Activated T-helper 1 cell treated with Interleukin-2 at 50 U/mL for 16 hours (primary cell): ENCODE results near the gene PPHLN1.
"Not testable (repeated sequence)": the region's sequence is repeated elsewhere in the genome, so short reads cannot be mapped to it uniquely, and the experiment has no call there.

Experiments
- DNase-seq: peaks from one replicate; pipeline ENCODE4 v3.0.0-alpha.2; 2020; ENCODE audit warnings: low read depth

The PPHLN1 gene

DNA sequence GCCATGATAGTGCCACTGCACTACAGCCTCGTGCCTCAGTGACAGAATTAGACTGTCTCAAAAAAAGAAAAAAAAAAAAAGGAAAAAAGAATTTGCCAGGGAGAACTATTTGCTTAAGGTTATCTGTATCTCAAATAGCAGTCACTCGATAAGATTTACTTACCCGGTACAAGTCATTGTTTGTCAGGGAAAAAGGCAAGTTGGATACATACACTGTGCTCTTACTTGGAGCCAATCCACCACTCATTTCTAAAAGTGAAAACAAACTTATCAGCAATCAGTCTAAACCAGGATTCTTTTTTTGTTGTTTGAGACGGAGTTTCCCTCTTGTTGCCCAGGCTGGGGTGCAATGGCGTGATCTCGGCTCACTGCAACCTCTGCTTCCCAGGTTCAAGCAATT lies 2.1 kb upstream of the PPHLN1 start:
- no peak for DNase-seq

DNA sequence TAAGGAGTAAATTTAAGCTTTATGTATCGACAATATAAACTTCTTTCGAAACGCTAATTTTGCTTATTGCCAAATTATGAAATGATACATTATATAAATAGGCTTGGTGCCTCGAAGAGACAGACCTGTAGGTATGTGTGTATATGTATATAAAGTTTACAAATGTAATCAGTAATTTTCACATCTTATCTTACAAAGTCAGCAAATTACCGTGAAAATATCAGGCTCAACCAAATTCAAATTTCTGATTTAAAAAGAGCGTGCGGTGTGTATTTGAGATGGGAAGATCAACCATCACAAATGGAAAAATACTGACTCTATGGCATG lies 678 bp upstream of the PPHLN1 start:
- DNase-seq = no peak

DNA sequence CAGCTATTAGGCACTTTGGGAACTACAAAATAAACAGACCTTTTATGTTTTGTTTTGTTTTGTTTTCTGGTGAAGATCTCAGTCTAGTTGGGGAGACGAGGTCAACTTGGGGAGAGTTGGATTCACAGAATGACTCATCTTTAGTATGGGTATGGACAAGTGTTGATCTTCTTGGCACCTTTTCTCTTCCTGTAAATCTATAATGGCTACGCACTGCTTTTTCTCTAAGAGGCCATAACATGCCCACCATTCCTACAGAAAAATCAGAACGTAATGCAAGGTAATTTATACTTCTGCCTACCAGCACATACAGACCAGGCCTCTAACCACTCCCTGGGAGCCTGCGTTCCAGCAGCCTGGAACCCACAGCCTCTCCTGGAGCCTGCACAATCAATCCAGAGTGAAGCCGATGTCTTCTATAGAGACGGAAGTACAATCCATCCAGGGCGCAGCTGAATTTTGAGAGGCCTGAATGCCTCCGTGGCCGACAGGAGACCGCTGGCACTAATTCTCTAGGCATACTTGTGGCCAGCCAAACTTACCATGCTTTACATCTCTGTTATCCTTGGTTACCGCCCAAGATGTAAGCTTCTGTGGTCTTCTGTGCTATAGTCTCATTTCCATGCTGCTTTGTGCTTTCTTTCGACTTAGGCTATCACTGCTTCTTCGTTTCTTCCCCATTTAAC lies 717 bp downstream of the PPHLN1 start:
- no peak for DNase-seq

DNA sequence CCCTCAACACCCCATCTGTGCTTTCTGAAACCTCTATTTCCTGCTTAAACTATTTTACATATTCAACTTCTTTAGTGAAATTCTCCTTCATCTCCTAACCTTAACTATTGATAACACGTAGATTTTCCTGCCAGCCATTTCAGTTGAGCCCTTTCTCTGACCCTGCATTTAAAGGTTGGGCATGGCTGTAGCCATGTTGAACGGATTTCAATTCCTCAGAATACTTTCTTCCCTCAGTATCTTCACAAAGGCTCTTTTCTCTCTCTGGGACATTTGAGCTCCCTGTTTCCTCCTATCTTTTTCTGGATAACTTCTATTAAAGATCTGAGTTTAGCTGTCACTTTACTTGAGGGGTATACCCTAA lies 1.2 kb downstream of the PPHLN1 start:
- DNase-seq = no peak

DNA sequence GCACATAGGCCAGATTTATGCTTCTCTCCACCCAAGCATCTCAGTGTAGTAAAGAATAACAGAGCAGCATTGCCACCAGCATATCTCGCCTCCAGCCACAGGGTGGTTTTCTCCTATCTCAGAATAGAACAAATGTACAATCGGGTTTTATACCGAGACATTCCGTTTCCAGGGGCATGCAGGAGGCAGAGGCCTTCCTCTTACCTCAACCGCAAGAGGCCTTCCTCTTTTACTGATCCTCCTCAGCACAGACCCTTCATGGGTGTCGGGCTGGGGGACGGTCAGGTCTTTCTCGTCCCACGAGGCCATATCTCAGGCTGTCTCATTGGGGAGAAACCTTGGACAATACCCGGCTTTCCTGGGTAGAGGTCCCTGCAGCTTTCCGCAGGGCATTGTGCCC lies 4.1 kb downstream of the PPHLN1 start:
- DNase-seq = not testable (repeated sequence)

DNA sequence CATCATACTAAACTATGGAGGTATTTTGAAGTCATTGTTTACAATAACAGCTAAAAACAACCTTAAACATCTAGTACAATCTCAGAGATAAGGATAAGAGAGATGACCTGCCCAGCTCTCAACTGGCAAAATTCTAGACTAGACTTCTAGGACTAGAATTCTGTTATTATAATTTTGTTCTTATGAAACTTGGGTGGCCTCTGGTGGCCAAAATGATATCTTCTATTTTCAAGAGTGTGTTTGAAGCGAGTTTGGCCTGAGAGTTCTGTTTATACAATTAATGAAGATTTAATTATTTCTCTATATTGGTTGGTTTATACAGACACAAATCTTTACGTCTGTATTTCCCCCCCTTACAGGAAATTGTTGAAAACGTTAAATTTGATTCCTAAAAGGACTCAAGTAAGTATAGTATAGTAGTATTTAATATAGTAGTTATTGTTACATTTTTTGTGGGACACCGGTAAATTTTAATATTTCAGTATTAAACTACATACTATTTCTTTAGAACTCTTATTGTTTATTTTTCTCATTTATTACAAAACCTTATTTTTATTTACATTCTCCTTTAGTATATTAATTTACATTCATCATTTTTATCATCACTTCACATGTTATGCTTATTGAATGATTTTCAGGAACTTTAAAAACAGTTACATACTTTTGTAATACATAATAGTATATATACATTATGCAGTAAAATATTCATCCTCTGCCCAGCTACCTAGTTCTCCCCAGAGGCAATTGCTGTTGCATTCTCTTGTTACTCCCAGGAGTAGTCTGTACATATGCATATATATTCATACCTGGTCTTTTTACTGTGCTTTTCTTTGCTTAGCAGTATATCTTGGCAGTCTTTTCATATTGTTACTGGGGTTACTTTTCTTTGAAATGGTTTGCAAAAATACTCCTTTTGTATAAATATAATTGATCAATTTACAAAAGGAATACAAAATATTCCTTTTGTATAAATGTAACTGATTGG lies 6.6 kb downstream of the PPHLN1 start:
- DNase-seq = no peak

DNA sequence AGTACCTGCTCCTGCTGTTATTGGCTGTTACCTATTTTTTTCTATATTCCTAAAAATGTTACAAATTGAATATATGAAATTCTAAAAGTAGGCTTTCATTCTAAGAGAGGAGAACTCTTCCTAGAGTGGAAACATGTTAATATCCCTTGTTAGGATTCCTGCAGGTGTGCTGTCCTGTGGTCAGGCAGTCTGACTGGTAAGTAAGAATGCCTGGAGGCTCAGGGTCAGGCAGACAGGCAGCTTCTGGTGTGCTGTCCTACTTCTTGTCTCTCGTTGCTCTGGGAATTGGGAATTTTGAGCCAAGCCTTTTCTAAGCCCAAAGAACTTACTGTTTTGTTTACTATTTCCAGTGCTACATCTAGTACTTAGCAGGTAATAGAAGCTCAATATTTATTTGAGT lies 10.3 kb downstream of the PPHLN1 start:
- no peak for DNase-seq

DNA sequence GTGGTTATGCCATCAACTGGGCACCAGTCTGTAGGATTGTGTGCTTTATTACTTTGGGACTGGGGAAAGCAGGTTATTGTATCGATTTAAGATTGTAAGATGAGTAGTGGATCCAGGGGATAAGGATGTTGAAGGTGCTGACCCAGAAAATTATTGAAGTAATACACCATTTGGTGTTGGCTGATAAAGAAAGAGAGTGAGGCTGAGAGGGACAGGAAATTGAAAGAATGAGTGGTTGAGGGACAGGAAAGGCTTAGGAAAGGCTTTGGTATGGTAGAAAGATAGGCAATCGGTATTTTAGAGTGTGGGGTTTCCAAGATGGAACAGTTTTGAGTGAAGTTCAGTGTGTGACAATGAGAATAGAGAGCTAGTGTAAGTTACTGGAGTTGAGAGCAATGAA lies 12.3 kb downstream of the PPHLN1 start:
- no peak for DNase-seq

DNA sequence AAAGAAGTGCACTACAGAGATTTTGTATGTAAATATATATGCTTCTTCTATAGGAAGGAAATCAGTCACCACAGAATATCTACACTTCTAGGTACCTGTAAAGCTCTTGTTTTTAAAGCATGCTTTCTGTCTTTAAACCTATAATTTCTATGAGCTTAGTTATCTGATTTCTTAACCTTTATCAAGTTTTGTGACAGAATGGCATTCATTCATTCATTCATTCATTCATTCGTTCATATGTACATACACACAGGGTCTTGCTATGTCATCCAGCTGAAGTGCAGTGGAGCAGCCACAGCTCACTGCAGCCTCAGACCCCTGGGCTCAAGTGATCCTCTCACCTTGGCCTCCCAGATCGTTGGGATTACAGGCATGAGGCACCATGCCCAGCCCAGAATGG lies 16.1 kb downstream of the PPHLN1 start:
- no peak for DNase-seq

DNA sequence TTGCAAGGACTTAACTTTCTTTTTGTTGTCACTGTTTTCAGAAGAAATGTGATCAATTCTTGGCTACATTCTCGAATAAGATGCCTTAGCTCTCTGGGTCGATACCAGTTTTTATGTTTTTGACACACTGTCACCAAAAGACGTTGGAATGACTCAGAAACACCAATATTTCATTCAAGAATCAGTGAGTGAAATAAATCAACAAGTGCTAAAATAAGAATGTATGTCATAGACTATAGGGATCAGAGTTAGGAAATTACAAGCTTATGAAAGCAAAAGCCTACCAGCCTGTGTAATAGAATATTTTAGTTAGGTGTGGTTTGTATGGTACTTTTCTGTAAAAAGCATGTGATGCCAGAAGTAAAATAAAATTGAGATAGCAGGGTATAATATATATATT lies 17.8 kb downstream of the PPHLN1 start:
- DNase-seq = no peak

DNA sequence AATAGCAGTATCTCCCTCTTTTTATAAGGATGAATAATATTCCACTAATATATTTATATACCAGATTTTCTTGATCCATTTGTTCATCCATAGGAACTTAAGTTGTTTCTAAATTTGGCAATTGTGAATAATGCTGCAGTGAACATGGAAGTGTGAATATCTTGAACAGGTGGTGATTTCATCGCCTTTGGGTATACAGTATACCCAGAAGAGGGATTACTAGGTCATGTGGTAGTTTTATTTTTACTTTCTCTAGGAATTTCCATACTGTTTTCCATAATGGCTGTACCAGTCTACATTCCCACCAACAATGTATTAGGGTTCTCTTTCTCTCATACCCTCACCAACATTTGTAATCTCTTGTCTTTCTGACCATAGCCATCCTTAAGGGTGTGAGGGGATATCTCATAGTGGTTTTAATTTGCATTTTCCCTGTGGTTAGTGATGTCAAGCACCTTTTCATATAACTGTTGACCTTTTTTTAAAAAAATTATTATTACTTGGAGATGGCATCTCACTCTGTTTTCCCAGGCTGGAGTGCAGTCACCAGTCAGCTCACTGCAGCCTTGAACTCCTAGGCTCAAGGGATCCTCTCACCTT lies 20.5 kb downstream of the PPHLN1 start:
- DNase-seq = no peak

DNA sequence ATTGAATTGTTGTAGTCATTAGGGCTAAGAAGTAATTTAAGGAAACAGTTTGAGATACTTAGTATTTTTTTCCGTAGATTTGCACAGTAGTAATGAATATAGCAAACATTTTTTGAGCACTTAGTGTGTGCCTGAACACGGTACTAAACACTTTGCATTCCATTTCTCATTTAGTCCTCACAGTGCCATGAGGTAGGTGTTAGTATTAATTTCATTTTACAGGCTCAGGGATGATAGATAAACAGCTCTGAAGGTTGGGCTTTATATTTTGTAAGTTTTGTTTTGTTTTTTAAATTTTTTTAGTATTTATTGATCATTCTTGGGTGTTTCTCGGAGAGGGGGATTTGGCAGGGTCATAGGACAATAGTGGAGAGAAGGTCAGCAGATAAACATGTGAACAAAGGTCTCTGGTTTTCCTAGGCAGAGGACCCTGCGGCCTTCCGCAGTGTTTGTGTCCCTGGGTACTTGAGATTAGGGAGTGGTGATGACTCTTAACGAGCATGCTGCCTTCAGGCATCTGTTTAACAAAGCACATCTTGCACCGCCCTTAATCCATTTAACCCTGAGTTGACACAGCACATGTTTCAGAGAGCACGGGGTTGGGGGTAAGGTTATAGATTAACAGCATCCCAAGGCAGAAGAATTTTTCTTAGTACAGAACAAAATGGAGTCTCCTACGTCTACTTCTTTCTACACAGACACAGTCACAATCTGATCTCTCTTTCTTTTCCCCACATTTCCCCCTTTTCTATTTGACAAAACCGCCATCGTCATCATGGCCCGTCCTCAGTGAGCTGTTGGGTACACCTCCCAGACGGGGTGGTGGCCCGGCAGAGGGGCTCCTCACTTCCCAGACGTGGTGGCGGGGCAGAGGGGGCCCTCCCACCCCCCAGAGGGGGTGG lies 23.4 kb downstream of the PPHLN1 start:
- DNase-seq = not testable (repeated sequence)

DNA sequence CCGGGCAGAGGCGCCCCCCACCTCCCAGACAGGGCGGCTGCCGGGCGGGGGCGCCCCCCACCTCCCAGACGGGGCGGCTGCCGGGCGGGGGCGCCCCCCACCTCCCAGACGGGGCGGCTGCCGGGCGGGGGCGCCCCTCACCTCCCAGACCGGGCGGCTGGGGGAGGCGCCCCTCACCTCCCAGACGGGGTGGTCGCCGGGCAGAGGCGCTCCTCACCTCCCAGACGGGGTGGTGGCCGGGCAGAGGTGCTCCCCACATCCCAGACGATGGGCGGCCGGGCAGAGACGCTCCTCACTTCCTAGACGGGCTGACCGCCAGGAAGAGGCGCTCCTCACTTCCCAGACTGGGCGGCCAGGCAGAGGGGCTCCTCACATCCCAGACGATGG lies 24.0 kb downstream of the PPHLN1 start:
- DNase-seq = not testable (repeated sequence)

DNA sequence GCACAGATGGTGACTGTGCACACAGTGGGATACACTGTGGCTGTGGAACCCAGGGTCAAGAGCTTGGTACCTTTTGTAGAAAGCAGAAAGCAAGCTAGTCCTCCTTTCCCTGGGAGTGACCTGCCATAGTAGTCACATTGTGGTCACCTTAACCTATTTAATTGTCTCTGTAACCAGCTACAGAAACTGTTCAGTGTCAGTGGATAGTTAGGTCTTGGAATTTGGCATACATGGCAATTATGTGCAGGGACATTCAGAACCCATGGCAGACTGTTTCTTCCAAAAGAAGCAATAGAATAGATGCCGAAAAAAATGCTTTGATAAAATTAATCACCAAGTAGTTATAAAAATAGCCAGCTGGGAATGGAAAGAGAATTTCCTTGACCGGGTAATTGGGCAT lies 30.4 kb downstream of the PPHLN1 start:
- no peak for DNase-seq

DNA sequence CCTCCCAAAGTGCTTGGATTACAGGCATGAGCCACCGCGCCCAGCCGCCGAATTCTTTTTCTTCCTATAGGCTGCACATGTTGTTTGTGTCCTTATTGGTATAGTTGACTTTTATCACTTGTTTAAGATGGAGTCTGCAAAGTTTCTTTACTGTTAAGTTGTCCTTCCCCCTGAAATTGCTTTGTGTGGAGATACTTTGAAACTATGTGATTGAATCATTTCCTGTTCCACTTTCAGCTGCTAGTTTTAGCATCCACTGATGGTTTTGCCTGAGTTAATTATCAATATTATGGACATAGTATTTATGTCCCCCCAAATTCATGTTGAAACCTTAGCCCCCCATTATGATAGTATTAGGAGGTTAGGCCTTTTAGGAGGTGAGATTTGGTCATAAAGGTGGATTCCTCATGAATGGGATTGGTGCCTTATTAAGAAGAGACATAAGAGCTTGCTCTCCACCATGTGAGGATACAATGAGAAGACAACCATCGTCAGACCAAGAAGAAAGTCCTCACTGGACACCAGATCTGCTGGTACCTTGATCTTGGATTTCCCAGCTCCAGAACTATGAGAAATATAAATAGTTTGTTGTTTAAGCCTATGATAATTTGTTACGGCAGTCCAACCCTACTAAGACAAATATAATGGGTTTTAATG lies 34.9 kb downstream of the PPHLN1 start:
- no peak for DNase-seq

DNA sequence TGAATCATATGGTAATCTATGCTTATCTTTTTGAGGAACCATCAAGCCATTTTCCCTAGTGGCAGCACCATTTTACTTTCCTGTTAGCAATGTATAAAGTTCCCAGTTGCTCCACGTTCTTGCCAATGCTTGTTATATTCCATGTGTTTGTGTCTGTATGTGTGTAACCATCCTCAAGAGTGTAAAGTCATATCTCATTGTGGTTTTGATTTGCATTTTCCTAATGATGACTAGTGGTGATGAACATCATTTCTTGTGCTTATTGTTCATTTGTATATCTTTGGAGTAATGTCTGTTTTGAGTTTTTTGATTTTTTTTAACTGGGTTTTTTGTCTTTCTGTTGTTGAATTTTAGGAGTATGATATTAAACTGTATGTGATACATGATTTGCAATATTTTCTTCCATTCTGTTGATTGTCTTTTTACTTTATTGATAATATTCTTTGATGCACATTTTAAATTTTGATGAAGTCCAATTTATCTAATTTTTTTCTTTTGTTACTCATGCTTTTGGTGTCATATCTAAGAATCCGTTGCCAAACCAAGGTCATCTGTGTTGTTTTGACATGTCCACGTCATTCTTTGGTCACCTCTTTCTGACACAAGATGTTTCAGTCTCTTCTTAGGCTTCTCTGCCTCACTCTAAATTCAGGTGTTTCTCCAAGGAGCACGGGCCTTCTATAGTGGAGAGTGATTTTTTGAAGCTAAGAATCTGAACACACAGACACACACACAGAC lies 36.1 kb downstream of the PPHLN1 start:
- no peak for DNase-seq

DNA sequence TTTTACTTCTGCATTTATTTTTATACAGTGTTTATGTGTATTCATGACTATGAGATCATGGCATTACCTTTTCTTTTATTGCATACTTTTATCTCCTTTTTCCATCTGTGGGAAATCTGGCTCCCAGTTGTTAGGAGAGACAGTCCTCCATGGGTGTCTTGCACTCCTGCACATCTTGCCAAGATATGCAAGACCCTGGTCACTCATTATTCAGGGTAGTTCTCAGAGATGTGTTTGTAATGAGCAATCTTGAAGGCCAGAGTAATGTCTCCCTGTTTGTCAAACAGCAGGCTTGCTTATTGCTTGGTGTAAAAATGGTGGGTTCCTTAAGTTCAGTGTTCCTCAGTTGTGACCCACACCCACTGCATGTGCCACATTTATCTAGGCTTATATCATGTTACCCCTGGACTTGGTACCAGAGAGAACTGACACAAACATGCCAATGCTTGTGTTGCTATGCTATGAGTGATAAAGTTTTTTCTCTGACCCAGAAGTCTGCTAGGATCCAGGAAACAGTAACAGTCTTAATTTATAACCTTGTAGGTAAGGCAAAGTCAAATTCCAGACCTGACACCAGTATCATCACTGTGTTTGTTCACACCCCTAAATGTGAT lies 36.8 kb downstream of the PPHLN1 start:
- DNase-seq = no peak

DNA sequence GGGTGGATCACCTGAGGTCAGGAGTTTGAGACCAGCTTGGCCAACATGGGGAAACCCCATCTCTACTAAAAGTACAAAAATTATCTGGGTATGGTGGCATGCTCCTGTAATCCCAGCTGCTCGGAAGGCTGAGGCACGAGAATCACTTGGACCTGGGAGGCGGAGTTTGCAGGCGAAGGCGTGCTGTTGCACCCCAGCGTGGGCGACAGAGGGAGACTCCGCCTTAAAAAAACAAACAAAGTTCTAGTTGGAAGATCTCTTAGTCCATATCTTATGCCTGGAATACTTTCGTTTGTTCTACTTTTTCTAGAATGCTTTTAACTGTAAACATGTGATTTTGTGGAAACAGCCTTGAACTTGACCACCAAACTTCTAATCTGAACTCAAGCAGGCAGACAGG lies 38.7 kb downstream of the PPHLN1 start:
- no peak for DNase-seq

DNA sequence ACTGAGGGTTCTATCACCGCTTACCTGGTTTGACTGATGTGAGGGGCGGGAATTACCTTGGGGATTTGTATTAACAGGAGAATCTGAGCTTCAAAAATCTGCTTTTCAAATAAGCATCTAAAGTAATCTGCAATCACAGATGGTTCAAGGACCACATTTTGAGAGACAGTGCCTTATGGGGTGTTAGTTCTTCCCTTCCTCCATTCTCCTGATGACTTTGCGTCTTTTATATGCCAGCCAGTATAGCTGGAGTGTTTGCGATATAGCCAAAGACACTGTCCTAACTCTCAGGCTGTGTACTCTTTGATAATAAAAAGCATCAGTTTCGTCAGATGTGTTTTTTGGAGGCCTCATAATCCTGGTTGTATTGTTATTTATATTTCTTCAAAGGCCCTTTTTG lies 39.5 kb downstream of the PPHLN1 start:
- DNase-seq = no peak

DNA sequence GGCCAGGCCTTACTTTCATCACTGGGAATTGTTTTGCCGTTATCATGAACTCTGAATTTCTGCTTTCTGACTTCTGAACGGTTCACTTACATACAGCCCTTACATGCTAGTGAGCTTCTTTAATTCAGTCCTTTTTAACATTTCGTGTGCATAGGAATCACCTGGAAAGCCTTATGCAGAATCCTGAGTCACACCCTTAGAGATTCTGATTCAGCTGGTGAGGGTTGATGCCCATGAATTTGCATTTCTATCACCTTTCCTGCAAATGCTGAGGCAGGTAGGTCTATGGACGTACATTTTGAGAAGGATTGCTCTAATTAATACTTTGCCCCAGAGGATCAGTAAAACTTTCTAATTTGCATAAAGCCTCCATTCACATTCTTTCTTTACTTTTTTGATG lies 44.0 kb downstream of the PPHLN1 start:
- DNase-seq = no peak
